Measurements from ENCODE around the gene ZFPM1. TPM values are rescaled to one million over a fixed set of nuclear protein-coding genes. Genes with fewer than 3 reads are reported as not detected.

ZFPM1 gene
- total RNA-seq, 1 experiment from 2014 or later: 5.0 TPM

DNA sequence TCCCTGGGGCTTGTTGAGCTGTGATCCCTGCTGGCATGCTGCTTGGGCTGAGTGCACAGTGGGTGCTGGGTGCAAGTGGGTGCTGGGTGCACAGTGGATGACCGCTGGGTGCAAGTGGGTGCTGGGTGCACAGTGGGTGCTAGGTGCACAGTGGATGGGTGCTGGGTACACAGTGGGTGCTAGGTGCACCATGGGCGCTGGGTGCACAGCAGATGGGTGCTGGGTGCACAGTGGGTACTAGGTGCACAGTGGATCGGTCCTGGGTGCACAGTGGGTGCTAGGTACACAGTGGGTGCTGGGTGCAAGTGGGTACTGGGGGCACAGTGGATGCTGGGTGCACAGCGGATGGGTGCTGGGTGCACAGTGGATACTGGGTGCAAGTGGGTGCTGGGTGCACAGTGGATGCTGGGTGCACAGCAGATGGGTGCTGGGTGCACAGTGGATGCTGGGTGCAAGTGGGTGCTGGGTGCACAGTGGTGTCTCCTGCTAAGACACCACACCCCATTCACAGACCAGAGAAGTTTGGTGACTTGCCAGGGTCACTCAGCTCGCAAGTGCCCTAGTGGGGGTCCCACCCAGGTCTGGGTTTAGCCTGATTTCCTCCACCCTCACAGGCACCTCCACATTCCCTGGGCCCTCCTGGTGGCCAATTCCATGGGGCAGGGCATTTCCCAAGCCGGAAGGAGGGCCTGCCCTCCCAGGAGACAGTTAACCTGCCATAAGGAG, 33.5 kb downstream of the ZFPM1 start:
- Mint-ChIP-seq H3K9me3 (ENCODE audit: unreplicated experiment) (no peaks in the 10 kb centered on the region), H3K4me1 (ENCODE audit: insufficient read depth, unreplicated experiment) (no peaks in the 10 kb centered on the region), H3K4me3 (ENCODE audit: unreplicated experiment) (no peak overlapping the region), H3K36me3 (ENCODE audit: insufficient read depth, unreplicated experiment) (no peaks in the 10 kb centered on the region), H3K27me3 (ENCODE audit: insufficient read depth, unreplicated experiment) (no peaks in the 10 kb centered on the region), H3K27ac (ENCODE audit: low read depth, unreplicated experiment) (no peak overlapping the region)
- intact Hi-C loops (cut with micrococcal nuclease): no loop called here
- no TSS peak for BruUV-seq (replicated peaks)
- no peak for TF ChIP-seq CTCF (IDR thresholded peaks at IDR 0.05; ENCODE audit: unreplicated experiment)
- DNase-seq (ENCODE audit: unreplicated experiment): no peak
- POLR2A ChIA-PET: no interaction called here
- CTCF ChIA-PET: no interaction called here

DNA sequence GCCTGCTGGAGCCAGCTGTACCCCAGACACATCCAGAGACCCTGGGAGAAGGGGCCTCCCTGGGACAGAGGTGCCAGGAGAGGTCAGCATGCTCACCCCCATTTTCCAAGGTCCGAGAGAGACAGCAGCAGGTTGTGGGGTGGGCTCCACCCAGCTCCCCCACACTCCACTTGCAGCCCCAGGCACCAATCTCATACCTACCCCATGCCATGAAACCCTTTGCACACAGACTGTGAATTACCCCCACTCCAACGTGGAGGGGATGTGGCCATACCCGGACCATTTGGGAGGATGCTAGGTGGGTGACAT, 34.0 kb downstream of the ZFPM1 start:
- H3K4me3 Mint-ChIP-seq (ENCODE audit: unreplicated experiment): no peak overlapping the region
- no peak overlapping the region for H3K27ac Mint-ChIP-seq (ENCODE audit: low read depth, unreplicated experiment)
- BruUV-seq (replicated peaks): no TSS peak
- H3K36me3 Mint-ChIP-seq (ENCODE audit: insufficient read depth, unreplicated experiment): no peaks in the 10 kb centered on the region
- ChIA-PET POLR2A (interaction anchor here (0.5 kb wide), 1 partner anchor 83 kb away, joined by 3 read pairs; the partner anchor contains the start of gene ZC3H18), CTCF (no interaction called here)
- no peaks in the 10 kb centered on the region for H3K27me3 Mint-ChIP-seq (ENCODE audit: insufficient read depth, unreplicated experiment)
- no peak for DNase-seq (ENCODE audit: unreplicated experiment)
- no peak for TF ChIP-seq CTCF (IDR thresholded peaks at IDR 0.05; ENCODE audit: unreplicated experiment)
- H3K9me3 Mint-ChIP-seq (ENCODE audit: unreplicated experiment): no peaks in the 10 kb centered on the region
- intact Hi-C loops (cut with micrococcal nuclease): no loop called here
- no peaks in the 10 kb centered on the region for H3K4me1 Mint-ChIP-seq (ENCODE audit: insufficient read depth, unreplicated experiment)

DNA sequence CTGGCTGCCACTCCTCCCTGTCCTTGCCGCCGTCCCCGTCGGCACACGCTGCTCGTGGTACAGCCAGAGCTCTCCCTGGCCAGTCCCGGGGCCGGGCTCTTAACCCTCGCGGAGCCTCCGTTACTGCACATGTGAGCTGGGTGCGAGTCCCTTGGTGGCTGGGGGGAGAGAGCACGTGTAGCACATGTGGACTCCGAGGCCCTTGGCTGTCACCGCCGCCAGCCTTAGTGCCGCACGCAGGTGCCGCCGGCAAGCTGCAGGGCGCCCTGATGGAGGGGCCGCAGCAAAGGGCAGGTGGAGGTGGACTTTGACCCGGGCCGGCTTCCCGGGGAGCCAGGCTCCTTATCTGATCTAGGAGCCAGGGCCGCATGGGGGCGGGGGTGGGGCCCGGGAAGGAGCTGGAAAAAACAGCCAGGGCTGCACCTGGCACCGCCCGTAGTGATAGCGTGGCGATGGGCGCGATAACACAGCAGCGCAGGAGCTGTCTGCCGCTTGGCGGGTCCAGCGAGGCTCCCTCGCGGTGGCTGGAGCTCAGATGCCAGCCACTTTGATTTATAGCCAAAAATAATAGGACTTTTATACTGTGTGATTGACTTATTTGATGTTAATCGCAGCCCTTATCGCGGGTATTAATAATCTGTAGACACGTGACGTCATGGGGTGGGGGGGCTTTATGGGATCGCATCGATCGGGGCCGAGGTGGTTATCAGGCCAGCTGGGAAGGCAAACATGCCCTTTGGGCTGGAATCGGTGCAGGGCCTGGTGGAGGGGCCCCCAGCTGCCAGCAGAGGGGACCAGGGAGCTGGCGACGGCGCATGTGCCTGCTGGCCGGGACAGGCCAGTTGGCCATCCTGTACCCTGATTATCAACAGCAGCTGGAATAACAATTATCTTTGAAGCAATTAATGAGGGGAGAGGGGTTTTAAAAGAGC, 35.1 kb downstream of the ZFPM1 start:
- Mint-ChIP-seq H3K9me3 (ENCODE audit: unreplicated experiment) (no peaks in the 10 kb centered on the region), H3K36me3 (ENCODE audit: insufficient read depth, unreplicated experiment) (no peaks in the 10 kb centered on the region), H3K4me1 (ENCODE audit: insufficient read depth, unreplicated experiment) (no peaks in the 10 kb centered on the region), H3K27me3 (ENCODE audit: insufficient read depth, unreplicated experiment) (no peaks in the 10 kb centered on the region), H3K4me3 (ENCODE audit: unreplicated experiment) (no peak overlapping the region), H3K27ac (ENCODE audit: low read depth, unreplicated experiment) (no peak overlapping the region)
- intact Hi-C loops (cut with micrococcal nuclease): no loop called here
- ChIA-PET CTCF (interaction anchor here (0.6 kb wide), 1 partner anchor 297 kb away, joined by 3 read pairs; no protein-coding TSS in a partner anchor), POLR2A (no interaction called here)
- TF ChIP-seq CTCF (IDR thresholded peaks at IDR 0.05; ENCODE audit: unreplicated experiment): no peak
- no peak for DNase-seq (ENCODE audit: unreplicated experiment)
- BruUV-seq (replicated peaks): no TSS peak

- intact Hi-C loops (cut with micrococcal nuclease): no loop called here
- no peak for TF ChIP-seq CTCF (IDR thresholded peaks at IDR 0.05; ENCODE audit: unreplicated experiment)
- Mint-ChIP-seq H3K27me3 (ENCODE audit: insufficient read depth, unreplicated experiment) (no peaks in the 10 kb centered on the region), H3K27ac (ENCODE audit: low read depth, unreplicated experiment) (no peak overlapping the region), H3K4me3 (ENCODE audit: unreplicated experiment) (no peak overlapping the region), H3K9me3 (ENCODE audit: unreplicated experiment) (no peaks in the 10 kb centered on the region), H3K4me1 (ENCODE audit: insufficient read depth, unreplicated experiment) (no peaks in the 10 kb centered on the region), H3K36me3 (ENCODE audit: insufficient read depth, unreplicated experiment) (no peaks in the 10 kb centered on the region)
- CTCF ChIA-PET: interaction anchor here (0.6 kb wide), 1 partner anchor 298 kb away, joined by 3 read pairs; no protein-coding TSS in a partner anchor
- POLR2A ChIA-PET: no interaction called here
- no peak for DNase-seq (ENCODE audit: unreplicated experiment)
- no TSS peak for BruUV-seq (replicated peaks)
These were observed 36.2 kb downstream of the ZFPM1 start for GRCh38 chr16:88489163-88489741.
